HG03378 (cell line): ENCODE measurements around the gene SCMH1.
A peak's percentile ranks its signal among the peaks of the same experiment; 100 is the strongest.

Source experiments
- ATAC-seq: cut with Tn5 transposase; IDR thresholded peaks from one replicate; pipeline ENCODE4 v1.9.1; 2021; ENCODE audit warnings: mild to moderate bottlenecking, moderate library complexity; ENCODE audit not compliant: unreplicated experiment

SCMH1 gene

GRCh38 chr1:41241749-41242341 is at the start of gene SCMH1:
Gene SCMH1, minus strand, starts transcription at chr1:41242306. Its CDS starts 56,173 bp downstream, at chr1:41186133.
- ATAC-seq, result peak; percentile 19

- no peak for ATAC-seq
Measured at GRCh38 chr1:41291195-41291594, 49.1 kb upstream of the SCMH1 start.

DNA sequence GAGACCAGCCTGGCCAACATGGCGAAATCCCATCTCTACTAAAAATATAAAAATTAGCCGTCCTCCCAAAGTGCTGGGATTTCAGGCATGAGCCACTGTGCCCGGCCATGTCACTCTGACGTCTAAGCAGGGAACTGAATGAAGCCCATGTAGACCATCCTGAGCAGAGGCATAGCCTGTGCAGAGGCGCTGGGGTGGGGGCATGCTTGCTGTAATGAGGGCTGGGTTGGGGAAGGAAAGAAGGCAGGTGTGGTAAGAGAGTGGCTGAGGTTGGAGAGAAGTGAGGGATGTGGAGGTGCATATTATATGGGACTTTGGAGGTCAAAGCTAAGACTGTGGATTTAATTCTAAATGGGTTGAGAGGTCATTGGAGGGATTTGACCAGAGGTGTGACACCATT is 47.1 kb upstream of the SCMH1 start:
- ATAC-seq, result no peak

- no peak for ATAC-seq
Measured at GRCh38 chr1:41286992-41287391, 44.9 kb upstream of the SCMH1 start.

GRCh38 chr1:41286486-41286885 is 44.4 kb upstream of the SCMH1 start:
- no peak for ATAC-seq

- ATAC-seq, result no peak
Measured at GRCh38 chr1:41285818-41286217, 43.7 kb upstream of the SCMH1 start.

GRCh38 chr1:41284121-41284520 is 42.0 kb upstream of the SCMH1 start:
- ATAC-seq, result no peak

- no peak for ATAC-seq
Measured at GRCh38 chr1:41282679-41283317, 40.7 kb upstream of the SCMH1 start.

DNA sequence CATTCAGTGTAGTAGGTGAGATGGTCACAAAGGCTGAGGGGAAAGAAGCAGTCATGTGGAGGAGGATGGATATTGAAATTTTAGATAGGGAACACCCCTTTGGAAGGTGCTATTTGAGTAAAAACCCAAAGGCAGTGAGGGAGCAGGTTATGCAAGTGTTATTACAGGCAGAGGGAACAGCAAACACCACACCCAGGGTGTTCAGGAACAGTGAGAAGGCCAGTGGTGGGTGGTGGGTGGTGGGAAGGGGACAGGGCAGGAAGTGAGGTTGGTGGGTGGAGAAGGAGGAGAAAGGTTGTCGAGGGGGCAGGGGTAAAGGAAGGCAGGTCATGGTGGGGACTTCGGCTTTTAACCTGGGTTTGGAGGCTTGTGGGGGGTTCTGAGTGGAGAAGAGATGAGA is 39.2 kb upstream of the SCMH1 start:
- ATAC-seq, result no peak

DNA sequence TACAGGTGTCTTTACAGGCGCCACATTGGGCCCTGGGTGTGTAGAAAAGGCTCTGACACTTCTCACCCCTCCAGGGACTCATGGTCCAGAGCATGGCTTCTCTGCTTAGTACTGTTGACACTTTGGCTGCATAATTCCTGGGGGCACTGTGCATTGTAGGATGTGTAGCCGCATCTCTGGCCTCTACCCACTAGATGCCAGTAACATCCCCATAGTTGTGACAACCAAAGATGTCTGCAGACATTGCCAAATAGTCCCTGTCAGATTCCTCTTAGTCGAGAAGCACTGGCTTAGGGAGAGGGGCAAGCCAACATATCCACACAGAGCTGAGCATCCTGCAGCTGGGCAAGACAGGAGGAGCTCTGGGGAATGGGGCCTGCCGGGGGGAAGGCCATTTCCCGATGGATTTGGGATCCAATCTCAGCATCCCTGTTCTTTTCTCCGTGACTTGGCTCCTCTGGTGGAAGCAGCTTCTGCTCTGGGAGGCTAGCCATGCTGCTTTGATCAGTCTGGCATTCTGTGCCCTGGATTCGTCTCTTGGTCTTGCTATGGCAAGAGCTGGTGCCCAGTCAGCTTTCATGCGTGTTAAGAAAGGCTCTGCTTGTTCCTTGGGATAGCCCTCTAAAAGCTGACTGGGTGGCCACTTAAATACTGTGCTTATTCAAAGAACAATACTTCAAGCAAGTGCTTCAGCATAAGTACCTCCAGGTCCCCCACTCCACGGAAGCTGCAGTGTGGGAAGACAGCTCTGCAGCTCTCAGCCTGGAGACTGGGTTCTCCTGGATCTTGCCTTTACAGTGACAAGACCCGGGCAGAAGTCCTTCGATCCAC is 38.3 kb upstream of the SCMH1 start:
- no peak for ATAC-seq

DNA sequence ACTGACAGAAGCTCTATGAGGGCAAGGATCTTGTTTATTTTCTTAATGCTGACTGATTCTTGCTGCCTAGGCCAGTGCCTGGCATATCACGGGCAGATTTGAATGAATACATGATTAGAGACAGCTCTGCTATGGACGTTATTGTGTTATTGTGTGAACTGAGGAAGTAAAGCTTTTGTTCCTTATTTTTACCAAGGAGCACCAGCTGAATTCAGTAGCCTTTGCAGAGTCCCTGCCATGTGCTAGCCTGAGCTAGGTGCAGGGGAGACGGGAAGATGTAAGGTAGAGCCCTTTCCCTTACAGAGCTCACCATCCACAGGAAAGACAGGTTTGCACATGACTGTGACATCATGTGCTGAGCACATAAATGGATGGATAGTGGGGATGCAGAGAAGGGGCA is 36.0 kb upstream of the SCMH1 start:
- ATAC-seq, result no peak

- no peak for ATAC-seq
Measured at GRCh38 chr1:41277371-41277975, 35.4 kb upstream of the SCMH1 start.

GRCh38 chr1:41275831-41276230 is 33.7 kb upstream of the SCMH1 start:
- no peak for ATAC-seq

DNA sequence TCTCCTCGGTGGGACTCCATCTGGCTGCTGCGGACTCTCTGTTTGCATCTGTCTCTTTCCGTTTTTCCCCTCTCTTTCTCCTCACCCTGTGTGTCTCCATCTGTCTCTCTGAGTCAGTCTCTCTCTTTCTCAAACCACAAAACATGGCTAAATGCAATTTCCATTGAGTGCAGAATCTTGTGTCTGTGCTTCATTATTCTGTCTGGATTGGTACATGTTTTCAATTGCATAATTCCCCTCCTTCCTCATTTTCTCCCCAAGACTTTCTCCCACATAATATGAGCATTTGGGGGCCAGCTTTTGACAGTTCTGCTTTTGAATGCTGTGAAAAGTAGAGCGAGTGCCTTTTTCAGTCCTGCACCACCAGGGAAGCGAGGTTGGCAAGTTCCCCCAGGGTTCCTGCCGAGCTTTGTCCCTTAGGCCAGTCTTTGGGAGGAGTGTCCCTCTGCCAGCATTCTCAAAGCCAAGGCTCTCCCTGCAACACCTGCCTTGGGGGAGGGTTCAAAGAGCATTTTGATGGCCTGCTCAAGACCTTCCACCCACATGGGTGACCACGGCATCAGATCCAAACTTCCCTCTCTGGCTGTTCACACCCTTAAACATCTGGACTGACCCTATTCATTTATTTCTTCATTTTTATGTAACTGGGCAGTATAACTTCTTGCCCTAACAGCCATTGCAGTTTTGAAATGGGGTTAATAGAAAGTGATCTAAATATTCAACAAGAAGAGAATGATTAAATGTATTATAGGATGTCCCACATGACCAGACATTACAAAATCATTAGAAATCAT is 32.8 kb upstream of the SCMH1 start:
- ATAC-seq, result no peak

DNA sequence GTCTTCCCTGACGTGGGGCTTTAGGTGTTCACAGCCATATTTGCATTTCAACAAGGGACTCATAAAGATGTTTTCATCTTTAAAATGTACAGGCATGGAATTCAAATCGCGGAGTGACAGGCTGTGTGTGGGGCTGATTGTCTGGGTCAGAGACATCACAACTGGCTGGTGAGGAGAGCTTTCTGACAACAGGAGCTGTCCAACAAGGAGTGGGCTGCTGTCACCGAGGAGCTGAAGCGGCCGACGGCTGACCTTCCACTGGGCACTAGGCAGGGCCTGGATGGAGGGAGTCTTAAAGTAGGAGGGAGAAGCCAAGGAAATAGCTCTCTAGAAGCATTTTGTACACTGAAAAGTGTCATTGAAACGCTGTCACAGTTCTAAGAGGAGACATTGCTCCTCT is 30.5 kb upstream of the SCMH1 start:
- ATAC-seq, result no peak

DNA sequence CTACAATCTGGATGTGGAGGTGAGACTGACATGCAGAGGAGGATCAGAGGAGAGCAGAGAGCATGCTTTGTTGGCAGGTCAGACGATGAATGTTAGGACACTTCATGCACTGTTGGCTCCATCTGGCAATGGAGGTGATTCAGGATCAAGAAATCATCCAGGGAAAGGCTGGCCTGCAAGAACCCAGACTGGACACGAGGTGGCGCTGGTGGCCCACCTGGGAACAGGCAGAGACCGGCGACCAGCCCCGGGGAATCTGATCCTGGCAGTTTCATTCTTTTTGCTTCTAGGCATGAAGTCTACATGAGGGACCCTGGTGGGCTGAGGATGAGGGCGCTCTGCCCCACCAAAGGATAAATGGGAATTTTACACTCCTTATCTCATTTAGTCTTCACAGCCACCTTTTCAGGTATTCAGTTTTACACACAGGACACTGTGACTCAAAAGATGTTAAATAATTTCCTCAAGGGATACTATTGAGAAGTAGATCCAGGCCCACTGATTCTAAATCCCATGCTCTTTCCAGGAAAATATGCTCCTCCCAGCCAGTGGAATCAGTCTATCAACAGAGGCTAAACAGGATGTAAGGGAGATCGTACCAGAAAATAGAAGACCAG is 26.2 kb upstream of the SCMH1 start:
- no peak for ATAC-seq

DNA sequence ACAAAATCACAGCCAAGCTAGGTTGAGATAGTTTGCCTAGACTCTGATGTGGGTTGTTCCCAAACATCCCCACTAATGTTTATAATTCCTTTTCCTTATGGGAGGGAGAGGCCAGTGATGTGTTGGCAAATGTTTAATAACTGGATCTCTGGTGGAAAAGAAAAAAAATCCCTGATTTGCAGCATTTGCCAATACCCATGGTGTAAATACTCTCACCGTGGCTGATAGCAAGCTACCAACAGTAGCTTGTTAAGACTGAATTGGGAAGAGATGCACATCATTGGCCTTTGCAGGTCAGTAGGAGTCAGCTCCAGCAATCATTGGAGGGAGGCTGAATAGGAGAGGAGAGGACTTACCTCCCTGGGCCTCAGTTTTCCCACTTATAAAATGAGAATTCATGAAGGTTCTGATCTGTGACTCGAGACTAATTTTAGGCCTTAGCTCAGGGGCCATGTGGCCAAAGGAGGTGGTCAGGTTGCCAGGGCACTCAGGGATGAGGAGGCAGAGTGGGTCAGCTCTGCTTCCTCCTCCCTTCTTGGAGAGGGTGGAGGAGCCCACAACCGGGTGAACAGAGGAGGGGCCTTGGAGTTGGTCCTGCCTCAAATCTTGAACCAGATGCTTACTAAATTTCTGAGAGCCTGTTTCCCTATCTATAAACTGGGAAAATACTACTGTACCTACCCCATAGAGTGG is 20.0 kb upstream of the SCMH1 start:
- no peak for ATAC-seq

DNA sequence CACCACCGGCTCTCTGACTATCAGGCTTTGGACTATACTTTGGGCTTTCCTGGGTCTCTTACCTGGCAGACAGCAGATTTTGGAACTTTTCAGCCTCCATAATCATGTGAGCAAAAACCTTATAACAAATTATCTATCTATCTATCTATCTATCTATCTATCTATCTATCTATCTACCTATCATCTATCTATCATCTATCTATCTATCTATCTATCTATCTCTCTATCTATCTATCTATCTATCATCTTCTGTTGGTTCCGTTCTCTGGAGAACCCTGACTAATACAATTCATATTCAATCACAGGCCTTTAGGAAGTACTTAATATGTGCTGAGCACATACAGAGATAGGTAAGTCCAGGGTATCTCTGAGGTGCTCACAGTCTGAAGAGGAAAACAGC is 18.7 kb upstream of the SCMH1 start:
- ATAC-seq, result no peak

GRCh38 chr1:41259221-41259620 is 17.1 kb upstream of the SCMH1 start:
- no peak for ATAC-seq

GRCh38 chr1:41255978-41256377 is 13.9 kb upstream of the SCMH1 start:
- ATAC-seq, result no peak
